Right atrium auricular region (tissue), 2 donors: ENCODE results near the gene PCIF1. TPM values are rescaled to one million over a fixed set of nuclear protein-coding genes. Genes with fewer than 3 reads are reported as not detected.

ENCODE experiments used
- DNase-seq: peaks from one replicate; pipeline ENCODE4 v3.0.0-alpha.2; 2019; ENCODE audit warnings: low spot score
- H3K27ac ChIP-seq, 2 donors: fragments of 200-600 bp; sonication (generic); 1 replicate in 1 of 2; 2 replicates in 1 of 2; pipeline ENCODE4 v1.5.1; 2016 to 2019
- H3K27me3 ChIP-seq, 2 donors: fragments of 200-600 bp; sonication (generic); one replicate each; pipeline versions ENCODE4 v1.5.1 to v1.6.0; 2017 to 2019
- H3K36me3 ChIP-seq: fragments of 200-600 bp; sonication (generic); one replicate; pipeline ENCODE4 v1.5.1; 2016
- H3K4me1 ChIP-seq, 2 donors: fragments of 200-600 bp; sonication (generic); one replicate each; pipeline versions ENCODE4 v1.5.1 to v1.6.0; 2017 to 2019
- H3K4me3 ChIP-seq, 2 donors: fragments of 200-600 bp; sonication (generic); 1 replicate in 1 of 2; 2 replicates in 1 of 2; pipeline ENCODE4 v1.5.1; 2017 to 2019; ENCODE audit warnings: mild to moderate bottlenecking in 1 of 2, moderate library complexity in 1 of 2
- H3K9me3 ChIP-seq, 2 donors: fragments of 200-600 bp; sonication (generic); one replicate each; pipeline ENCODE4 v1.5.1; 2019
- total RNA-seq, 2 donors: library from RNA; depleted of rRNA; stranded (reverse); fragments of >200 nt; gene quantifications; one replicate each; pipeline ENCODE4 v1.1.0, GENCODE V29; 2016
- TF ChIP-seq, protein P1 (sequence below), 2 donors: fragments of 200-600 bp; sonication (generic); IDR thresholded peaks; one replicate each; pipeline ENCODE4 v1.5.1; 2019; ENCODE audit warnings: antibody characterized with exemption in 2 of 2

The PCIF1 gene
- total RNA-seq, 2 donors from 2014 or later: 21.1 to 39.8 TPM

DNA sequence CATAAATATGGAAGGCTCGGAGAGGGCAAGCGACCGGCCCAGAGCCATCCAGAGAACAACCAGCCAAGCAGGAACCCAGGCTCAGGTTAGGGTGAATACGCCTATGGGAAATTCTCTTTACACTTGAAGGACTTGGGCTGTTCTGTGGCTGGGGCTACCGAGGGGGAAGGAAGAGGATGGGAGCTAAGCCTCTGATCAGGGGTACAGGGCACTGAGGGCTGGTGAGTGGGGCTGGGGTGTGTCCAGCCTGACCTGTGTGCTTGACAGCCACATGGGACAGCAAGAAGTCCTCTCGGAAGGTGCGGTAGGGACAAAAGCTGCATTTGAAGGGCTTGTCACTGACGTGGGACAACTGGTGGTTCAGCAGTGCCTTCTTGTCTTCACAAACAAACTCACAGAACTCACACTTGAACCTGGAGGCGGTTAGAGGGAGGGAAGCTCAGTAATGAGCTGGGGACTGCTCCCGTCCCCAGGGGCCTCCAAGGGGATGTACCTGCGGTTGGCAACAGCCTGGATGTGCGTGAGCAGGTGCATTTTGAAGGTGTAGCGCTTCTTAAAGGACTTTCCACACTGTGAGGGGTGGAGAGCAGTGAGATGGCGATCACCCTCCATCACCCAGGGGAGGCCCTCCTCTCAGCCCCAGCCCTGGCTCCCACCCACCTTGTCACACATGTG lies 25.6 kb downstream of the PCIF1 start:
- Histone ChIP-seq H3K27me3 (no peaks in the 10 kb centered on the region), H3K9me3 (no peaks in the 10 kb centered on the region), H3K4me1 (no peaks in the 10 kb centered on the region), H3K27ac (no peak overlapping the region), H3K36me3 (peaks cover 95% of the 10 kb centered on the region), H3K4me3 (no peak overlapping the region)
- DNase-seq: no peak
- TF ChIP-seq, protein P1, sequence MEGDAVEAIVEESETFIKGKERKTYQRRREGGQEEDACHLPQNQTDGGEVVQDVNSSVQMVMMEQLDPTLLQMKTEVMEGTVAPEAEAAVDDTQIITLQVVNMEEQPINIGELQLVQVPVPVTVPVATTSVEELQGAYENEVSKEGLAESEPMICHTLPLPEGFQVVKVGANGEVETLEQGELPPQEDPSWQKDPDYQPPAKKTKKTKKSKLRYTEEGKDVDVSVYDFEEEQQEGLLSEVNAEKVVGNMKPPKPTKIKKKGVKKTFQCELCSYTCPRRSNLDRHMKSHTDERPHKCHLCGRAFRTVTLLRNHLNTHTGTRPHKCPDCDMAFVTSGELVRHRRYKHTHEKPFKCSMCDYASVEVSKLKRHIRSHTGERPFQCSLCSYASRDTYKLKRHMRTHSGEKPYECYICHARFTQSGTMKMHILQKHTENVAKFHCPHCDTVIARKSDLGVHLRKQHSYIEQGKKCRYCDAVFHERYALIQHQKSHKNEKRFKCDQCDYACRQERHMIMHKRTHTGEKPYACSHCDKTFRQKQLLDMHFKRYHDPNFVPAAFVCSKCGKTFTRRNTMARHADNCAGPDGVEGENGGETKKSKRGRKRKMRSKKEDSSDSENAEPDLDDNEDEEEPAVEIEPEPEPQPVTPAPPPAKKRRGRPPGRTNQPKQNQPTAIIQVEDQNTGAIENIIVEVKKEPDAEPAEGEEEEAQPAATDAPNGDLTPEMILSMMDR (IDR thresholded peaks at IDR 0.05): no peak

DNA sequence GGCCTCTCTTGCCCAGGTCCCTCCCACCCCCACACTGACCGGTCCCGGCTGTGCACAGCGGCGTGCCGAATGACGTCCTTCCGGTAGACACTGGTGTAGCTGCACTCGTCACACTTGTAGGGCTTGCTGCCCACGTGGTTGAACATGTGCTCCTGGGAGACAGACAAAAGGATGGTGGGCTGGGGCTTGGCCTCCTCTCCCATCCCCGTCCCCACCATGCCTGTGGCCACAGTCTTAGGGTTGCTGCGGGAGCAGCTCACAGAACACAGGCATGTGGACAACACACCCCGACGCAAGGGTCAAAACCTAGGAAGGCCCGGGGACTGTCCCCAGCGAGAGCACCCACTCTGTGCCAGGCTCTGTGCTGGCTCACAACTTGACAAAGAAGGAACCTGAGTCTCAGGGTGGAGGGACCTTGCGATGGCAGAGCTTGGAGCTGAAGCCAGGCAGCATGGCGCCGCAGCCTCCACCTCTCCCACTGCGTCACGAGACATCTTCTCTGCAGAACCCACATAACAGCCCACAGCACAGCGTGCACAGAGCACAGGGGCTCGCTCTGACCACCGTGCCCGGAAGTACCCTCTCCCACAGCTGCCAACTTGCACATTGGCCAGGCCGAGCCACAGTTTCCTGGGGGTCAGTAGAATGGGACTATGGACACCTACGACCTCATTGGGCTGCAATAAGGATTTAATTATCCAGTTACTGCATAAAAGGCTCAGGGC lies 27.7 kb downstream of the PCIF1 start:
- Histone ChIP-seq H3K4me1 (no peaks in the 10 kb centered on the region), H3K27me3 (no peaks in the 10 kb centered on the region), H3K4me3 (no peak overlapping the region), H3K36me3 (peaks cover 96% of the 10 kb centered on the region), H3K9me3 (no peaks in the 10 kb centered on the region), H3K27ac (no peak overlapping the region)
- no peak for DNase-seq
- TF ChIP-seq, protein P1 (IDR thresholded peaks at IDR 0.05): no peak

DNA sequence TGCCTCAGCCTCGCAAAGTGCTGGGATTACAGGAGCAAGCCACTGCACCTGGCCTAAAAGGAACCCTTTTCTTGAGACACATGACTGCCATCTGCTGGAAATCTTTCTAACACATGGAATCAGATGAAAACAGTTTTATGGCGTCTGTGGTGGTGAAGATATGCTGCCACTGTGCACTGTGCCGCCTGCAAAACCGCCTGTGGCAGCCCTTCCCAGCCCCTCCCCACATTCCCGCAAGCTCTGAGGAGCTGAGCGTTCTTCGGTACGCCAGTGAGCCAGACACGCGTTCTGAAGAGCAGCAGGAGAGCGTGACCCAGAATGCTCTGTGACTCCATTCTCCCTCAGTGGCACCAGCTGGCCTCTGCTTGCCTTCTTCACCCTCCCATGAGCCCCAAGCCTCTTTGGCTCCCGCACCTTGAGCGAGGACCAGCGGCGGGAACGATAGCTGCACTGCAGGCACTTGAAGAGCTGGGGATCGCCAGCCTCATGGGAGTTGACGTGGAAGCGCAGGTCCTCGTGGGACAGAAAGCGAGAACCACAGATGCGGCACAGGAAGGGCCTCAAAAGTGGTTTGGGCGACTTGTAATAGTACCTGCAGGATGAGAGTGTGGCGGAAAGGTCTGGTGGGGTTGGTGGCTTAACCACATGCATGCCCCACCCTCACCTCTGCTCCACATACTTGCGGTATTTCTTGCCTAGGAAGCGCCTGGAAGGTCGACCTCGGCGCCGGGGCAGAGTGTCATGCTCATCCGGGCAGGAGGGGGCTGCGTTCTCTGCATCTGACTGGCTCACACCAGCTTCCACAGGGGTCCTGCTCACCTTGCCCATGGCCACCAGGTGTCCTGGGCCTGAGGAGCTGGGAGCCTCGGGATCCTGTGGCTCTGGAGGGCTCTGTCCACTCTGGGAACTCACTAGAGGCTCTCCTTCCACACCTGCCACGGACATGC lies 28.8 kb downstream of the PCIF1 start:
- H3K36me3 ChIP-seq: peaks cover 98% of the 10 kb centered on the region
- H3K27me3 ChIP-seq: no peaks in the 10 kb centered on the region
- TF ChIP-seq, protein P1 (IDR thresholded peaks at IDR 0.05): peak in 1 of 2 donors; percentile 47
- H3K4me3 ChIP-seq: no peak overlapping the region
- DNase-seq: no peak
- H3K4me1 ChIP-seq: no peaks in the 10 kb centered on the region
- no peak overlapping the region for H3K27ac ChIP-seq
- no peaks in the 10 kb centered on the region for H3K9me3 ChIP-seq

DNA sequence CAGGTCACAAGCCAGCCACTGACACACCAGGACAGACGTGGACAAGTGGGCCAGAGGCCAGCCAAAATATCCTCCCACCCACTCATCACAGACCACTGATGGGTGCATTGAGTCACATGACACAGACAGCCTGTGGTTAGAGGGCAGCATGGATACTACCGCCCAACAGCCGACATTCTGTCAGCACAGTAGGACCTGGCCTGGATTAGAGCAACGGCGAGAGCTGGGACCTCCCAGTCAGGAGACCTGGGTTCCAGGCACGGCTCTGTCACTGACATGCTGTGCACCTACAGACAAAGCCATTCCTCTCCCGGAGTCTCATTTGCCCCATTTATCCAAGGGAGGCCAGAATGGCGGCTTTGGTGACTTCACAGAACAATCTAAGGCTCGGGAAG lies 29.5 kb downstream of the PCIF1 start:
- DNase-seq: no peak
- no peaks in the 10 kb centered on the region for H3K9me3 ChIP-seq
- H3K27ac ChIP-seq: no peak overlapping the region
- peaks cover 97% of the 10 kb centered on the region for H3K36me3 ChIP-seq
- H3K27me3 ChIP-seq: no peaks in the 10 kb centered on the region
- no peak overlapping the region for H3K4me3 ChIP-seq
- TF ChIP-seq, protein P1 (IDR thresholded peaks at IDR 0.05): no peak
- no peaks in the 10 kb centered on the region for H3K4me1 ChIP-seq

DNA sequence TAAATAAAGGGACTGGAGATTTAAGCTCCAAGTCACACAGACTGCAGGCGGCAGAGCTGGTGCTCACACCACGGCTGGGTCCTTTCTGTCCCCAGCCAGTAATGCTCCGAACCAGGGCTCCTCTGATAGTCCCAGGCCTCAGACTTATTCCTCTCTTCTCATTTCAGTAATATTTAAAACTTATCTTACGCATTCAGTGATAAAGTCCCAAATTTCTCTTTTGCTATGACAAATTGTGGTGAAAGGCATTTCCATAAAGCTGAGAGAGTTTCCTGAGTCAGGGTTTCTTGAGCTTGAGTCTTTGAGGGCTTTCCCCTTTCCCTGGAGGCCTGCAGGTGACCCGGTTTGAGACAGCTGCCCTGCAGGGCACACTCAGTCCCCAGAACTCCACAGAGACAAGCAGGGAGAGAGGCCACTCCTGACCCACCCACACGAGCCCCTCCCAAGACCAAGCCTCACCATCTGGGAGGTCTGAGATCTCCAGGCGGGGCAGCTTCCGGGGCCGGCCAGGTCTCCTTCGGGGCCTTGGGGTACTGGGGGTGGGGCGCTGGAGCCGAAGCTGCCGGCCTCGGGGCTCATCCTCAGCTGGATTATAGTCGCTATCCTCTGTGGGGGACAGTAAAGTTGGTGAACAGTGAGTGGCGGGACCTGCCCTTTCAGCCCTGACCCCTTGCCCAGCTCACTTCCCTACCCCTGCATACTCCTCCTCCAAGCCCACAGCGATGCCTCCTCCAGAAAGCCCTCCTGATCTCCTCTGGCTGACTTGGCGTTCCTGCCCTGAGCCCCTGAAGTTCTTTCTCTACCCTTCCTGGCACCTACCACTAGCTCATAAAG lies 30.9 kb downstream of the PCIF1 start:
- H3K4me1 ChIP-seq: peaks cover 0 to 11% of the 10 kb centered on the region in 2 donors
- H3K27me3 ChIP-seq: no peaks in the 10 kb centered on the region
- no peak overlapping the region for H3K4me3 ChIP-seq
- TF ChIP-seq, protein P1 (IDR thresholded peaks at IDR 0.05): no peak
- DNase-seq: no peak
- no peaks in the 10 kb centered on the region for H3K9me3 ChIP-seq
- peaks cover 84% of the 10 kb centered on the region for H3K36me3 ChIP-seq
- H3K27ac ChIP-seq: no peak overlapping the region
